ENCODE measurements around the gene LAMTOR5. TPM values are rescaled to one million over a fixed set of nuclear protein-coding genes. Genes with fewer than 3 reads are reported as not detected.

Gene LAMTOR5
- 135 TPM for total RNA-seq (ENCODE audit: unreplicated experiment)
- long read RNA-seq, transcript LAMTOR5-206 (4 exons, 634 nt) = major isoform, 79 of 82 reads
- long read RNA-seq, partial matches to known transcripts = 0 of 82 reads
- long read RNA-seq, other reads (novel, unspliced or antisense) = 0 of 82 reads

GRCh38 chr1:110407260-110408210, at the start of gene LAMTOR5:
Gene LAMTOR5, minus strand, starts transcription at chr1:110407694. Its CDS starts 74 bp downstream, at chr1:110407620.
- Mint-ChIP-seq H3K27ac (ENCODE audit: unreplicated experiment) (peak within 1 kb of the TSS; percentile 96), H3K4me3 (ENCODE audit: unreplicated experiment) (peak within 1 kb of the TSS; percentile 99), H3K36me3 (ENCODE audit: unreplicated experiment) (no peaks in the 10 kb centered on the region), H3K4me1 (ENCODE audit: low read depth, unreplicated experiment) (peaks cover 2% of the 10 kb centered on the region), H3K27me3 (ENCODE audit: unreplicated experiment) (no peaks in the 10 kb centered on the region), H3K9me3 (ENCODE audit: unreplicated experiment) (peaks cover 3% of the 10 kb centered on the region)
- TF ChIP-seq CTCF (IDR thresholded peaks at IDR 0.05; ENCODE audit: partially characterized antibody, unreplicated experiment) = no peak
- DNase-seq = peak; percentile 95

GRCh38 chr1:110457206-110457605, 49.7 kb upstream of the LAMTOR5 start:
- no peak for DNase-seq
- Mint-ChIP-seq H3K4me1 (ENCODE audit: low read depth, unreplicated experiment) (no peaks in the 10 kb centered on the region), H3K4me3 (ENCODE audit: unreplicated experiment) (no peak overlapping the region), H3K27ac (ENCODE audit: unreplicated experiment) (no peak overlapping the region), H3K27me3 (ENCODE audit: unreplicated experiment) (peaks cover 2% of the 10 kb centered on the region), H3K36me3 (ENCODE audit: unreplicated experiment) (no peaks in the 10 kb centered on the region), H3K9me3 (ENCODE audit: unreplicated experiment) (peaks cover 6% of the 10 kb centered on the region)
- no peak for TF ChIP-seq CTCF (IDR thresholded peaks at IDR 0.05; ENCODE audit: partially characterized antibody, unreplicated experiment)

GRCh38 chr1:110455151-110455550, 47.7 kb upstream of the LAMTOR5 start:
- DNase-seq = no peak
- Mint-ChIP-seq H3K4me1 (ENCODE audit: low read depth, unreplicated experiment) (no peaks in the 10 kb centered on the region), H3K4me3 (ENCODE audit: unreplicated experiment) (no peak overlapping the region), H3K9me3 (ENCODE audit: unreplicated experiment) (no peaks in the 10 kb centered on the region), H3K36me3 (ENCODE audit: unreplicated experiment) (no peaks in the 10 kb centered on the region), H3K27ac (ENCODE audit: unreplicated experiment) (no peak overlapping the region), H3K27me3 (ENCODE audit: unreplicated experiment) (peaks cover 5% of the 10 kb centered on the region)
- TF ChIP-seq CTCF (IDR thresholded peaks at IDR 0.05; ENCODE audit: partially characterized antibody, unreplicated experiment) = no peak

- Mint-ChIP-seq H3K27me3 (ENCODE audit: unreplicated experiment) (peaks cover 5% of the 10 kb centered on the region), H3K4me1 (ENCODE audit: low read depth, unreplicated experiment) (no peaks in the 10 kb centered on the region), H3K4me3 (ENCODE audit: unreplicated experiment) (no peak overlapping the region), H3K9me3 (ENCODE audit: unreplicated experiment) (no peaks in the 10 kb centered on the region), H3K27ac (ENCODE audit: unreplicated experiment) (no peak overlapping the region), H3K36me3 (ENCODE audit: unreplicated experiment) (no peaks in the 10 kb centered on the region)
- DNase-seq = no peak
- no peak for TF ChIP-seq CTCF (IDR thresholded peaks at IDR 0.05; ENCODE audit: partially characterized antibody, unreplicated experiment)
Measured at GRCh38 chr1:110454328-110454727, 46.8 kb upstream of the LAMTOR5 start.

- no peaks in the 10 kb centered on the region for H3K4me1 Mint-ChIP-seq (ENCODE audit: low read depth, unreplicated experiment)
- H3K27ac Mint-ChIP-seq (ENCODE audit: unreplicated experiment) = no peak overlapping the region
- no peak for TF ChIP-seq CTCF (IDR thresholded peaks at IDR 0.05; ENCODE audit: partially characterized antibody, unreplicated experiment)
- no peaks in the 10 kb centered on the region for H3K9me3 Mint-ChIP-seq (ENCODE audit: unreplicated experiment)
- no peak overlapping the region for H3K4me3 Mint-ChIP-seq (ENCODE audit: unreplicated experiment)
- no peak for DNase-seq
- peaks cover 5% of the 10 kb centered on the region for H3K27me3 Mint-ChIP-seq (ENCODE audit: unreplicated experiment)
- no peaks in the 10 kb centered on the region for H3K36me3 Mint-ChIP-seq (ENCODE audit: unreplicated experiment)
Measured at GRCh38 chr1:110453829-110454228, 46.3 kb upstream of the LAMTOR5 start.

Measured in glutamatergic neuron (in vitro differentiated cells).